ENCODE results near the gene SMURF2. TPM values are rescaled to one million over a fixed set of nuclear protein-coding genes. Genes with fewer than 3 reads are reported as not detected.
A peak's percentile ranks its signal among the peaks of the same experiment; 100 is the strongest.

Gene SMURF2
- total RNA-seq, 1 experiment from 2014 or later, result 35.3 TPM

DNA sequence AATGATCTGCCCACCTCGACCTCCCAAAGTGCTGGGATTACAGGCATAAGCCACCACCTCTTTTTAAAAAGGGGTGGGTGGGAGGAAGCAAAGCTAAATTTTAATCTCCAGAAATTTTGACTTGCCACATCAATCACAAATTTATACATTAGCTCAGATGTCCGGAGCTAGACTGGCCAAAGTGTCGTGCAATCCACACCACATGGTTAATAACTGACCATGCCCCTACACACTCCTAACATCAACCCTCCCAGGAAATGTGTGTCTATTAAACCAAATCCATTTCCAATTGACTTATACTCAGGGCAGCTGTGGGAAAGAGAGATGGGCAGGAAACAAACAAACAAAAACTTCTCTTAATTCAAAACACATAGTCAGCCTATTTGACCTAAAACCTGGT is 29.9 kb downstream of the SMURF2 start:
- H2BK20ac ChIP-seq (ENCODE audit: low read depth, low read length, poor library complexity, severe bottlenecking), result no peak overlapping the region
- Mint-ChIP-seq H3K36me3 (ENCODE audit: insufficient read depth in 1 of 3, low read depth in 3 of 3) (peaks cover 0 to 4% (median 0%) of the 10 kb centered on the region in 3 experiments; a peak in 3 of 7 replicates), H3K27ac (0 out of 7 replicates have a peak overlapping the region, but pooled peaks of 1 of the 3 experiments have one; percentile 5), H3K4me3 (no peak overlapping the region), H3K9me3 (no peaks in the 10 kb centered on the region), H3K27me3 (ENCODE audit: low read depth) (no peaks in the 10 kb centered on the region), H3K4me1 (peaks cover 0 to 3% of the 10 kb centered on the region in 2 experiments; a peak in 1 of 4 replicates)
- no peaks in the 10 kb centered on the region for H3K27me3 ChIP-seq (ENCODE audit: insufficient read depth, low read length)
- H3K56ac ChIP-seq (ENCODE audit: insufficient read length, low read depth, low read length), result no peak overlapping the region
- H3K4me1 ChIP-seq (ENCODE audit: insufficient read depth, low read length), result no peaks in the 10 kb centered on the region
- no peak overlapping the region for H3K27ac ChIP-seq (ENCODE audit: insufficient read length, low read depth, low read length)
- no peak overlapping the region for H2BK12ac ChIP-seq (ENCODE audit: insufficient read length, low read depth, low read length)
- no peak overlapping the region for H3K23ac ChIP-seq (ENCODE audit: insufficient read length, low read depth, low read length)
- DNase-seq, result no peak
- no peaks in the 10 kb centered on the region for H3K9me3 ChIP-seq (ENCODE audit: control insufficient read depth, low read depth, low read length)
- H4K20me1 ChIP-seq (ENCODE audit: control insufficient read depth, insufficient read depth, insufficient read length), result no peaks in the 10 kb centered on the region
- H3K23me2 ChIP-seq (ENCODE audit: insufficient read length, low read depth, low read length, poor library complexity, severe bottlenecking), result no peaks in the 10 kb centered on the region
- no peak overlapping the region for H2BK15ac ChIP-seq (ENCODE audit: low read depth, low read length)
- H4K5ac ChIP-seq (ENCODE audit: insufficient read length, low read depth, low read length), result no peak overlapping the region
- no peak overlapping the region for H3K14ac ChIP-seq (ENCODE audit: insufficient read depth, low read length)
- H3K18ac ChIP-seq (ENCODE audit: insufficient read length, low read depth, low read length), result no peak overlapping the region
- no peak for TF ChIP-seq CTCF (conservative IDR thresholded peaks at IDR 0.05)
- no peak overlapping the region for H4K8ac ChIP-seq (replicated peaks; ENCODE audit: insufficient read length, low read depth, low read length)
- H3K4me2 ChIP-seq (ENCODE audit: insufficient read depth, insufficient read length, low read length), result no peak overlapping the region
- H2BK120ac ChIP-seq (ENCODE audit: low read depth, low read length, poor library complexity, severe bottlenecking), result no peak overlapping the region
- H3K9ac ChIP-seq (ENCODE audit: extremely low read depth, insufficient read length, low read length), result no peak overlapping the region
- WGBS (ENCODE audit: extremely low coverage, insufficient read length, low lambda C conversion rate), result no CpG with 5 or more reads among the region's 3 CpGs
- no peak overlapping the region for H2BK5ac ChIP-seq (ENCODE audit: insufficient read length, low read length)
- no peak overlapping the region for H3K4ac ChIP-seq (ENCODE audit: low read depth, low read length)
- H3T11ph ChIP-seq (ENCODE audit: low read length), result no peak overlapping the region
- H3K79me2 ChIP-seq (ENCODE audit: insufficient read depth, low read length), result peaks cover 4% of the 10 kb centered on the region; the same call in 1 of the 2 replicates
- H2AFZ ChIP-seq (ENCODE audit: low read length), result no peak overlapping the region
- H3K79me1 ChIP-seq (ENCODE audit: insufficient read depth, low read depth, low read length, poor library complexity, severe bottlenecking), result peaks cover 8% of the 10 kb centered on the region
- no peak overlapping the region for H4K91ac ChIP-seq (ENCODE audit: insufficient read length, low read depth, low read length)
- H2AK5ac ChIP-seq (ENCODE audit: insufficient read length, low read length), result no peak overlapping the region
